Gastrocnemius medialis (tissue), 4 donors: ENCODE measurements around the gene TAF1C.

Experiments used
- CTCF ChIP-seq, 5 experiments: fragments of 450-650 bp in 3 of 5; fragments of 200-600 bp in 2 of 5; sonication (generic) in 2 of 5; IDR thresholded peaks in 4 of 5; conservative IDR thresholded peaks in 1 of 5; 1 replicate in 4 of 5; 2 replicates in 1 of 5; pipeline ENCODE4 v1.5.1; 2016 to 2019; ENCODE audit warnings: antibody characterized with exemption in 5 of 5, mild to moderate bottlenecking in 3 of 5, moderate library complexity in 3 of 5
- POLR2A ChIP-seq, 2 donors: fragments of 450-650 bp; IDR thresholded peaks; one replicate each; pipeline ENCODE4 v1.6.1; 2017; ENCODE audit warnings: antibody characterized with exemption in 2 of 2, mild to moderate bottlenecking in 2 of 2, moderate library complexity in 2 of 2

- TF ChIP-seq POLR2A (IDR thresholded peaks at IDR 0.05) (no peak), CTCF (IDR thresholded peaks at IDR 0.05 in 4 of 5, conservative IDR thresholded peaks at IDR 0.05 in 1 of 5) (no peak)
Observed at GRCh38 chr16:84196727-84197394, 10.0 kb upstream of the TAF1C start.
